Panc1 (cell line): Measurements from ENCODE around the gene DVL3.

Source experiments
- CTCF ChIP-seq: fragments of 450-650 bp; IDR thresholded peaks from 2 replicates; pipeline ENCODE4 v1.5.1; 2017; ENCODE audit warnings: mild to moderate bottlenecking
- POLR2AphosphoS5 ChIP-seq: IDR thresholded peaks from 2 replicates; pipeline ENCODE4 v1.6.1; 2012; ENCODE audit warnings: mild to moderate bottlenecking, low read depth, low read length, moderate library complexity

DNA sequence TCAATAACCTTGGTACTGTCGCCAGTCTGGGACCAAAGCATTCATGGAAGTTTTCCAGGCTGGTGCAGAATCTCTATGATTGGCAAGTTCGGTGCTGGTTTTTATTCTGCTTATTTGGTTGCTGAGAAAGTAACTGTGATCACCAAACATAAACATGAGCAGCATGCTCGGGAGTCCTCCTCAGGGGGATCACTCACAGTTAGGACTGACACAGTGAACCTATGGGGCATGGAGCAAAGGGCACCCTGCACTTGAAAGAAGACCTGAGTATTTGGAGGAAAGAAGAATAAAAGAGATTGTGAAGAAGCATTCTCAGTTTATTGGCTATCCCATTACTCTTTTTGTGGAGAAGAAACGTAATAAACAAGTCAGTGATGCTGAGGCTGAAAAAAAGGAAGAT lies 39.2 kb upstream of the DVL3 start:
- no peak for TF ChIP-seq CTCF
- no peak for TF ChIP-seq POLR2AphosphoS5
